ENCODE measurements around the gene TOP3A. TPM values are rescaled to one million over a fixed set of nuclear protein-coding genes. Genes with fewer than 3 reads are reported as not detected.
"Not testable (repeated sequence)": the region's sequence is repeated elsewhere in the genome, so short reads cannot be mapped to it uniquely, and the experiment has no call there.

The TOP3A gene
- total RNA-seq, 1 experiment from 2014 or later = 48.8 TPM

GRCh38 chr17:18309202-18309601 is 5.6 kb downstream of the TOP3A start (continued):
- TF ChIP-seq EGR1 (IDR thresholded peaks at IDR 0.05; ENCODE audit: low read depth) (no peak), CBX3 (IDR thresholded peaks at IDR 0.05; ENCODE audit: low read depth) (no peak), ZBTB33 (IDR thresholded peaks at IDR 0.05; ENCODE audit: extremely low read depth, insufficient replicate concordance, low read length) (no peak)

- intact Hi-C loops (cut with micrococcal nuclease); H3K27ac ChIP-seq (ENCODE audit: low read depth, low read length); H3K27me3 ChIP-seq (ENCODE audit: insufficient read depth, low read length); H3K9ac ChIP-seq (ENCODE audit: low read length); CTCF ChIA-PET; H4K20me1 ChIP-seq (ENCODE audit: insufficient read depth); H3K9me2 ChIP-seq (ENCODE audit: insufficient read depth); ATAC-seq; H3K9me3 ChIP-seq (ENCODE audit: control insufficient read depth in 1 of 2, insufficient read depth in 1 of 2, low read depth in 1 of 2, low read length in 2 of 2); DNase-seq (ENCODE audit: low read depth, low spot score); H2AFZ ChIP-seq (ENCODE audit: low read depth, low read length, poor library complexity, severe bottlenecking); POLR2A ChIA-PET; H3K4me2 ChIP-seq (ENCODE audit: low read length); H3K4me3 ChIP-seq (replicated peaks in 1 of 2; ENCODE audit: low read depth in 1 of 2, low read length in 2 of 2); RAD21 ChIA-PET (ENCODE audit: low non-redundant PET in 1 of 2, low total read pairs in 2 of 2, uncharacterized antibody in 2 of 2, unreplicated experiment in 2 of 2); H3K4me1 ChIP-seq (ENCODE audit: control insufficient read depth in 1 of 2, insufficient read depth in 2 of 2, low read length in 2 of 2): not testable (repeated sequence)
- BruUV-seq (replicated peaks) = TSS peak; percentile 13
- peaks cover 23% of the 10 kb centered on the region for H3K79me2 ChIP-seq (ENCODE audit: insufficient read depth, low read length)
- H3K36me3 ChIP-seq (ENCODE audit: control insufficient read depth in 1 of 2, insufficient read depth in 2 of 2, low read length in 2 of 2) = peaks cover 49 to 61% of the 10 kb centered on the region in 2 experiments
Observed at GRCh38 chr17:18303206-18303605, 11.6 kb downstream of the TOP3A start.

GRCh38 chr17:18300725-18301480 is 13.9 kb downstream of the TOP3A start:
- Histone ChIP-seq H2AFZ (ENCODE audit: low read depth, low read length, poor library complexity, severe bottlenecking) (no peak overlapping the region), H3K27ac (ENCODE audit: low read depth, low read length) (no peak overlapping the region), H4K20me1 (ENCODE audit: insufficient read depth) (no peaks in the 10 kb centered on the region), H3K4me3 (replicated peaks in 1 of 2; ENCODE audit: low read depth in 1 of 2, low read length in 2 of 2) (no peak overlapping the region), H3K79me2 (ENCODE audit: insufficient read depth, low read length) (peaks cover 11% of the 10 kb centered on the region; the same call in 1 of the 2 replicates), H3K4me1 (ENCODE audit: control insufficient read depth in 1 of 2, insufficient read depth in 2 of 2, low read length in 2 of 2) (no peaks in the 10 kb centered on the region), H3K27me3 (ENCODE audit: insufficient read depth, low read length) (no peaks in the 10 kb centered on the region), H3K9ac (ENCODE audit: low read length) (no peak overlapping the region), H3K36me3 (ENCODE audit: control insufficient read depth in 1 of 2, insufficient read depth in 2 of 2, low read length in 2 of 2) (peaks cover 40 to 48% of the 10 kb centered on the region in 2 experiments), H3K9me3 (ENCODE audit: control insufficient read depth in 1 of 2, insufficient read depth in 1 of 2, low read depth in 1 of 2, low read length in 2 of 2) (no peaks in the 10 kb centered on the region), H3K4me2 (ENCODE audit: low read length) (no peak overlapping the region), H3K9me2 (ENCODE audit: insufficient read depth) (no peaks in the 10 kb centered on the region)
- no TSS peak for BruUV-seq (replicated peaks)
- DNase-seq (ENCODE audit: low read depth, low spot score) (no peak), ATAC-seq (no peak)
- RAD21 ChIA-PET (ENCODE audit: low non-redundant PET in 1 of 2, low total read pairs in 2 of 2, uncharacterized antibody in 2 of 2, unreplicated experiment in 2 of 2) = no interaction called here
- POLR2A ChIA-PET = no interaction called here
- intact Hi-C loops (cut with micrococcal nuclease) = no loop called here
- CTCF ChIA-PET = no interaction called here
- TF ChIP-seq FOSL1 (IDR thresholded peaks at IDR 0.05; ENCODE audit: low read depth) (no peak), EZH2phosphoT487 (IDR thresholded peaks at IDR 0.05; ENCODE audit: borderline replicate concordance) (no peak), YY1 (IDR thresholded peaks at IDR 0.05; ENCODE audit: extremely low read depth, insufficient replicate concordance, low read depth, low read length) (no peak), EZH2 (IDR thresholded peaks at IDR 0.05) (no peak), JUND (IDR thresholded peaks at IDR 0.05) (no peak), RAD21 (IDR thresholded peaks at IDR 0.05; ENCODE audit: low read depth) (no peak), CEBPB (IDR thresholded peaks at IDR 0.05; ENCODE audit: low read depth) (no peak), POLR2AphosphoS5 (IDR thresholded peaks at IDR 0.05; ENCODE audit: low read depth, low read length) (no peak), ELF1 (IDR thresholded peaks at IDR 0.05; ENCODE audit: borderline replicate concordance, low read depth) (no peak), ZNF274 (IDR thresholded peaks at IDR 0.05; ENCODE audit: low read depth, low read length) (no peak), CBX3 (IDR thresholded peaks at IDR 0.05; ENCODE audit: low read depth) (no peak), SRF (IDR thresholded peaks at IDR 0.05; ENCODE audit: low read depth) (no peak), CTCF (IDR thresholded peaks at IDR 0.05 in 2 of 3, conservative IDR thresholded peaks at IDR 0.05 in 1 of 3; ENCODE audit: borderline replicate concordance in 1 of 3, insufficient read depth in 1 of 3, low read depth in 2 of 3, low read length in 2 of 3) (no peak), EGR1 (IDR thresholded peaks at IDR 0.05; ENCODE audit: low read depth) (no peak)
